Esophagus squamous epithelium (tissue), 4 donors: ENCODE data around the gene KRTAP24-1.

Experiments used
- POLR2A ChIP-seq, 4 donors: fragments of 450-650 bp; IDR thresholded peaks; one replicate each; pipeline ENCODE4 v1.6.1; 2017; ENCODE audit warnings: antibody characterized with exemption in 4 of 4, mild to moderate bottlenecking in 4 of 4, moderate library complexity in 3 of 4
- TF ChIP-seq, protein P1 (sequence below), 6 experiments: fragments of 450-650 bp in 4 of 6; fragments of 200-600 bp in 2 of 6; sonication (generic) in 2 of 6; IDR thresholded peaks; one replicate each; pipeline ENCODE4 v1.5.1; 2016 to 2019; ENCODE audit warnings: antibody characterized with exemption in 6 of 6, mild to moderate bottlenecking in 4 of 6, moderate library complexity in 4 of 6

- TF ChIP-seq POLR2A (IDR thresholded peaks at IDR 0.05): no peak
- TF ChIP-seq, protein P1, sequence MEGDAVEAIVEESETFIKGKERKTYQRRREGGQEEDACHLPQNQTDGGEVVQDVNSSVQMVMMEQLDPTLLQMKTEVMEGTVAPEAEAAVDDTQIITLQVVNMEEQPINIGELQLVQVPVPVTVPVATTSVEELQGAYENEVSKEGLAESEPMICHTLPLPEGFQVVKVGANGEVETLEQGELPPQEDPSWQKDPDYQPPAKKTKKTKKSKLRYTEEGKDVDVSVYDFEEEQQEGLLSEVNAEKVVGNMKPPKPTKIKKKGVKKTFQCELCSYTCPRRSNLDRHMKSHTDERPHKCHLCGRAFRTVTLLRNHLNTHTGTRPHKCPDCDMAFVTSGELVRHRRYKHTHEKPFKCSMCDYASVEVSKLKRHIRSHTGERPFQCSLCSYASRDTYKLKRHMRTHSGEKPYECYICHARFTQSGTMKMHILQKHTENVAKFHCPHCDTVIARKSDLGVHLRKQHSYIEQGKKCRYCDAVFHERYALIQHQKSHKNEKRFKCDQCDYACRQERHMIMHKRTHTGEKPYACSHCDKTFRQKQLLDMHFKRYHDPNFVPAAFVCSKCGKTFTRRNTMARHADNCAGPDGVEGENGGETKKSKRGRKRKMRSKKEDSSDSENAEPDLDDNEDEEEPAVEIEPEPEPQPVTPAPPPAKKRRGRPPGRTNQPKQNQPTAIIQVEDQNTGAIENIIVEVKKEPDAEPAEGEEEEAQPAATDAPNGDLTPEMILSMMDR (IDR thresholded peaks at IDR 0.05): no peak
Measured at GRCh38 chr21:30233228-30234020, 49.3 kb downstream of the KRTAP24-1 start.
